ENCODE measurements around the gene MMS19.
"Not testable (repeated sequence)": the region's sequence is repeated elsewhere in the genome, so short reads cannot be mapped to it uniquely, and the experiment has no call there.

Gene MMS19

DNA sequence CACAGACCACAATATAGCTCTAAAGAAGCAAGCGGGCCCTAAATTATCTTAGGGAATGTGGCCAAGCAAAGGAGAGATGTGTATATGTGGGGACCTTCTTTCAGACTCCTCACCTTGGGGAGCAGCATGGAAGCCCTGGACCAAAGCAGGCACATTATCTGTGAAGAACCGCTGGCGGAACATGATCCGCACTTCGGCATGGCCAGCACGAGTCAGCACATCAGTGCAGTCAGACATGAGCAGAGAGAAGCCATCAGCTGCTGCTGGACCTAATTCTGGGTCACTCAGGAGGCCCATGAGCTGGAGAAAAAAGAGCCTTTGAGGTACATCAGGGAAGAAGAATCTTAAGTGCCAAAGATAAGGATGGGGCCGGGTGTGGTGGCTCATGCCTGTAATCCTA lies 38.3 kb downstream of the MMS19 start:
- no peak for DNase-seq

DNA sequence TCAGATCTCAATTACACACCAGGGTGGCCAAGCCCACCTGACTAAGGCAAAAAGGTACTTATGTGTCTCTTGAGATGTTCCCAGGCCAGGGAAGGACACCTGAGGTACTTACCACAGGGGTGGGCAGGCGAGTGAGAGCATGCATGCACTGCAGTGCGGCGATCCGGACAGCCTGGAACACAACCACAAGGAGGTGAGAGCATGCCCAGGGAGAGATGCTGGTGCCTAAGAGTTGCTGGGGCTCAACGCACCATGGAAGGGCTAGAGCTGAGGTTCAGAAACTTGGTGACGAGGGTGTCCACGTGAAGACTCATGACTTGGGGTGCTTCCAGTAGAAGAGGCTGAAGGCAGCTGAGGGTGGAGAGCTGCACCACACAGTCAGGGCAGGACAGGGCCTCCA lies 39.1 kb downstream of the MMS19 start:
- no peak for DNase-seq

DNA sequence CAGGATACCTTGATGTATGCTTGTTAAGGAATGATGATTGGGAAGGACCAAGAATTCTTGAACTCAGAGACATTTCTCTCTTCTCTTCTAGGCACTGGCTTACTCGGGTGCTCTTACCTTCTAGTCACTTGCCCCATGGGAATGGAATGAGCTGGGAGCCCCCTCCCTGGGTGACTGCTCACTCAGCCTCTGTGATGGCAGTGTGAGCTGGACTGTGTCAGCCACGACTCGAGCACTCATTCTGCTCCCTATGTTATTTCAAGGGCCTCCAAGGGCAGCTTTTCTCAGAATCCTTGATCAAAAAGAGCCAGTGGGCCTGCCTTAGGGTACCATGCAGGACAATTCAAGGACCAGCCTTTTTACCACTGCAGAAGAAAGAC lies 41.5 kb downstream of the MMS19 start:
- no peak for DNase-seq

DNA sequence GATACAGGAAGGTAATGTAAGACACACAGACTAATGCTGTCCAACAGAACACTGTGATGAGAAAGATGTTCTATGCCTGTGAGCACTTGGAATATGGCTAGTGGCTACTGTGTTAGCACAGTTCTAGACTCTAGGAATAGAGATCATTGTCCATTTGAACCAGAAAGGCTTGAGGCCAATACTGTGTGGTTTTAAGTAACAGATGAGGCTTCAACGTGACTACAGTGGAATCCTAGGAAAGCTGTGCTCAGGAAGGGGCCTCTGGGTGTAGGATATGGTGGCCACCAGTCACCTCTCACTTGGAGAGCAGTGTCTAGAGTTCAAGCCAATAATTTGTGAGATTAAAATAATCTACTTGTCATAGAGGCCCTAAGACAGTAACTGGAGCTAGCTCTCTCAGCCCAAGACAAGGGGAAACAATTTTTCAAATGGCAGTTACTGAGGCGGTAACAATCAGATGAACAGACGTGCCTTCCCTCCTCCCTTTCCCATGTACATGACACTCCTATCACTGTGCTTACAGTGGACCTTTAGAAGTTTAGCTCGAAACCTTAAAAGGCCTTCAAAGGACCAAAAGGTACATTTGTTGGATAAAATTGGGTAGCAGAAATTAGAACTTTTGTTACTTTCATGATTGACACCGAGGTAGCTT lies 42.1 kb downstream of the MMS19 start:
- no peak for DNase-seq

DNA sequence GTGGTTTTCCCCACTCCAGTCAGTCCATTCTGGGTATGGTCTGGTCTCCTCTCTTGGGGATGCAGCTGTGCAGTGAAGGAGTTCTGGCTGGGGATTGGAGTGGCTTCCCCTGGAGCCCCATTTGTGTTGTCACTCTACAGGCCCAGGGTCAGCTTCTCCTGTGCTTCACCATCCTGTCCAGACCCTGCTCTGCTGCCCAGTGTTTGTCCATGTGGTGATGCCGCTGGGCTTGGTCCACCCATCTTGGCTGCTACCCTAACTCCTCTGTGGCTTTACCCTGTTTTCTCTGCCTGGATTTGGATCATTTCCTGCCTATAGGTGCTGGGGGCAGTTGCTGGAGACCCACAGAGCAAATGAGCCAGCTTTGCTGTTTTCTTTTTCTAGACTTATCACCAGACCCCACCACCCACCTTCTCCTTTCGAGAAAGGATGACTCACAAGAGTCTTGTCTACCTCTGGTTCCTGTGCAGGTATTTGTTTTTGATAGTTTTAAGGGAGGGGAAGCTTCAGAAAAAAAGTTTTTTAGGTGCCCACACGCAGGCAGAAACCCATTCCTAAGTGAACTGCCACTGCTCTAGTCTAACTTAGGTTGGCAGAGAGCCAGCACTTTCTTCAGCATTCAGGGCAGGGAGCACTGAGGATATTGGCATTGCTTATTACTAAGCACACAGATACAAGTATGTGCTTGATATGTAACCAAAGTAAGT lies 43.7 kb downstream of the MMS19 start:
- no peak for DNase-seq

DNA sequence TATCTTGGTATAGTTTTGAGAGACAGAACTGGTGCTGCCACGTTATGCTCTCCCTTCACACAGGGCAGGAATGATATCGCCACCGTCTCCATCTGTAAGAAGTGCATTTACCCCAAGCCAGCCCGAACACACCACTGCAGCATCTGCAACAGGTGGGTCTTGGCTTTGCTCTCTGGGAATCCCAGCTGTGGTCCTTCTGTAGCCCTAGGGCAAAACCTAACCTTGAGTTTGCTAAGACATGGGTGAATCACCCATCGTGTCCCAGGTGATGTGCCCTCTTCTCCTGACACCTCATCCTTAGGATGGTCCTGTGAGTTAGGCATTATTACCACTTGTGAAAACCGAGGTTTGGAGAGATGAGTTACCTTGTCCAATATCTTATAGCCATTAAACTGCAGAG lies 45.9 kb downstream of the MMS19 start:
- DNase-seq: no peak

DNA sequence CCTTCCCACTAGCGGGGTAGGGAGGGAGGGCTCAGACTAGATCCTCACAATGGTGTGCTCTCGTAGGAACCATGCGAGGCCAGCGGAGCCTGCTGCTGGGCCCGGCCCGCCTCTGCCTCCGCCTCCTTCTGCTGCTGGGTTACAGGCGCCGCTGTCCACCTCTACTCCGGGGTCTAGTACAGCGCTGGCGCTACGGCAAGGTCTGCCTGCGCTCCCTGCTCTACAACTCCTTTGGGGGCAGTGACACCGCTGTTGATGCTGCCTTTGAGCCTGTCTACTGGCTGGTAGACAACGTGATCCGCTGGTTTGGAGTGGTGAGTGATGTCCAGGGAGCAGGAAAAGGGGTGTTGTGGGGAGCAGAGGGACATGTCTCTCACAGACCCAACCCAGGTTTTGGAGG lies 46.6 kb downstream of the MMS19 start:
- no peak for DNase-seq

DNA sequence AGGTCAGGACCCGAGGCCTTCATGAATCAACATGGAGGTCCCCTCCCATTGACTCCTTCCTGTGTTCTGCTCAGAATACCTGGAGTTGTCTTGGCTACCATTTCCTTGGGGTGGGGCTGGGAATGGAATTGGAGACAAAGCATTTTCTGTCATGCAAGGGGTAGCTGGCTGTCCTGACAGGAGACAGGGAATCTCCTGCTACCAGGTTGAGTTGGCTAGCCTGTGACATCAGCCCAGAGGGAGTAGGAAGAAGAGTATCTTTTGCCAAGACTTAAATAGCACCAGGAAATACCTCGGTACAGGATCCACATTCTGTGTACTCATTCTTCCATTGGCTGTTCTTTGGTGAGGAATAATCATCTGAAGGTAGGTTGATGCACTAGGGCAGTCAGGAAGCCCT lies 47.4 kb downstream of the MMS19 start:
- DNase-seq: no peak

DNA sequence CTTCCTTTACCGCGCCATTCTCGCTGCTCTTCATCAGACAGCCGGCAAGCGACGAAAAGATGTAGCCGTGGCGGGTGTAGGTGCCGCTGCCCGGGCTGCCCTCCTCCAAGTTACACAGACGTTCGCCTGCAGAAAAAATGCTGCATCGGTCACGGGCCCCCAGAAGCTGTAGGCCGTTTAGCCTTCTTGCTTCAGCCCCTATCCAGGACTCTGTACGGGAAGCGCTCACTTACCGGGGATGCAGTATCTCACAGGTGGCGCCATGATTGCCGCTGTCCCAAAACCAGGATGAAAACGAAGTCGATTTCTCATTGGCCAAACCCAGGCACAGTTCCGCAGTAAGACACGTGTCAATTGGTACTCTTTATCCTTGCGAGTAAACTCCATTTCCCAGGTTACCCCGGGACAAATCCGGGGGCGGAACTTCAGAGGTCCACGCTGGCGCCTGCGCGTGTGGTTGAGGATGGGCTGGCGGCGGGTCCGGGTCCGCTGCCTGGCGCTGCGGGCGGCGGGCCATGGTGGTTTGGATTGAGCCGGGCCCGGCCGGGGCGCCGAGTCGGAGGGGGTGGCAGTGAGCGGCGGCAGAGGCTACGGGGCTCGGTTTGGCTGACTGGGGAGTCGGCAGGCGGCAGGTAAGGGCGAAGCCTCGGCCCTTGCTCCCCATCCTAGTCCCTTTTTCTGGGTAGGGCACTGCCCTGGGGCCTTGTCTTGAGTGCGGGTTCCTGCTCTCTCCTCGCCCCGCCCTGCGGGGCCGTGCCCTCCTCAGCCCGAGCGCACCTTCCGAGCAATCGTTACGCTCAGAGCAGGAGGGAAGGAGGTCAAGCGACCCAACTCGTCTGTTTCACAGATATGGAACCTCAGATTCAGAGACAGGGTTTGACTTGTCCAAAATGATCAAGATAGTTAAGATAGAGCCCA lies 52.2 kb downstream of the MMS19 start, which contains the start of the genes EXOSC1 and ZDHHC16:
EXOSC1 (minus strand) TSS at position 285 of the 918 bp plus-strand sequence; CDS start at position 264, 21 bp downstream.
ZDHHC16 (plus strand) TSS at position 454 of the 918 bp plus-strand sequence. CDS start 5,501 bp downstream, outside the sequence.
- peak; percentile 91 for DNase-seq

DNA sequence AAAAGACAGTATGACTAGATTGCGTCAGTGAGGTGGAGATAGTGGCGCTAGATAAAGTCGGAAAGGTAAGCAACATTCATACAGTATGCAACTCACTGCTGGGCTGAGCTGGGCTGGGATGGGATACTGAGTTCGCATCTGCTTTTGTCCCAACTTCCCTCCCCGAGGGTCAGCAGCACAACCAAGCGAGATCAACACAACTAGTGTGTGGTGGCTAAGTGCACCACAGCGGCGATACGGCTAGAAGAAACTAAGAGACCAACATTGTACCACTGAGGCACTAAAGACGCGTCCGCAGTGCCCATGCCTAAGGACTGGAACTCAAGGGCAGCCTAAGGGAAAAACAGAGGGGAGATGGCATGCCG lies 52.9 kb downstream of the MMS19 start:
- no peak for DNase-seq

DNA sequence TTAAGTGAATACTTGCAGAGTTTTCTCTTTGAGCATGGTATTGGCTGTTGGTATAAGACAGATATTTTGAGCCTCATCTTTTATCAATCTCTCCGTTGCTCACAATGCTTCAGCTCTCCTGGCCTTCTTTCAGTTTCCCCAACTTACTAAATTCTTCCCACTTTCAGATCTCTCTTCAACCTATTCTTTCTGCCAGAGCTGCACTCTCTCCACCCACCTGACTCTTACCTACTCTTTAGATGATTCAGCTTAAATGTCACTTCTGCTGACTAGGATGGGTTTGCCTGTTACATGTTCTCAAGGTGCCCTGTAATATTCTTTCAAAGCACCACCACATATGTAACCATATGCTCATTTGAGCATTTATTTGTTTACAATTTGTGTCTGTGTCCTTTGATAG lies 54.0 kb downstream of the MMS19 start:
- DNase-seq: no peak

DNA sequence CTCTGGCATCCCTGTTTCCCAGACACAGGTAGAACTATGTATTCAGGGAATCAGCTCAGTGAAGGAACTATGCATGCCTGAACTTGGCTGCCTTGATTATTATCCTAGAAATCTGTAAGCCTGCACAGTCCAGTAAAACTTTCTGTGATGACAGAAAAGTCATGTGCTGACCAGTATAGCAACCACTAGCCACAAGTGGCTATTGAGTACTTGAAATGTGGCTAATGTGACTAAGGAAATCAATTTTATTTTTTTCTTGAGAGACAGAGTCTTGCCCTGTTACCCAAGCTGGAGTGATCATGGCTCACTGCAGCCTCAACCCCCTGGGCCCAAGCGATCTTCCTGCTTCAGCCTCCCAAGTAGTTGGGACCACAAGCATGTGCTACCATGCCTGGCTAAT lies 55.9 kb downstream of the MMS19 start:
- DNase-seq: no peak

DNA sequence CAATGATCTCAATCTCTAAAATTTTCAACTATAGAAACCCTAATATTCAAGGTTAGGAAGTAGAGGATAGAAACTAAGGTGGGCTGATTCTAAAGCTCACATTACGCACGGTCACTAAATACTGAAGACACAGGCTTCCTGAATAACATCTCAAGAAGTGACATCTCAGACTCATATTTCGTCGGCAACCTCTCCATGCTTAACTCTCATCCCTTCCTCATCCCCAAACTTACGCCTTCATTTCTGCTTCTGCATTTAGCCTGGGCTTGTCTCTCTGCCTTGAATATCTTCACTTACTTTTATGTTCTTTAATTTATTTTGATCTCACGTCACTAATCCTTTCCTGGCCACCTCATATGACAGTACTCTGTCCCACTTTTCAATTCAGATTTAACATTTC lies 63.0 kb downstream of the MMS19 start:
- DNase-seq: no peak

DNA sequence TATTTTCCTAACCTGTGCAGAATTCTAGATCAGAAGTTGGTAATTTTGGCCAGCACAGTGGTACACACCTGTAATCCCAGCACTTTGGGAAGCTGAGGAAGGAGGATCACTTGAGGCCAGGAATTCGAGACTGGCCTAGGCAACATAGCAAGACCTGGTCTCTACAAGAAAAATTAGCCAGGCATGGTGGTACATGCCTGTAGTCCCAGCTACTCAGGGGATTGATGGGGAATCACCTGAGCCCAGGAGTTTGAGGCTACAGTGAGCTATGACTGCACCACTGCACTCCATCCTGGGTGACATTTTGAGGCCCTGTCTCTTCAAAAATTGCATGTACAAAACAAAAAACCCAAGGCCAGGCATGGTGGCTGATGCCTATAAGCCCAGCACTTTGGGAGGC lies 63.7 kb downstream of the MMS19 start:
- DNase-seq: no peak

DNA sequence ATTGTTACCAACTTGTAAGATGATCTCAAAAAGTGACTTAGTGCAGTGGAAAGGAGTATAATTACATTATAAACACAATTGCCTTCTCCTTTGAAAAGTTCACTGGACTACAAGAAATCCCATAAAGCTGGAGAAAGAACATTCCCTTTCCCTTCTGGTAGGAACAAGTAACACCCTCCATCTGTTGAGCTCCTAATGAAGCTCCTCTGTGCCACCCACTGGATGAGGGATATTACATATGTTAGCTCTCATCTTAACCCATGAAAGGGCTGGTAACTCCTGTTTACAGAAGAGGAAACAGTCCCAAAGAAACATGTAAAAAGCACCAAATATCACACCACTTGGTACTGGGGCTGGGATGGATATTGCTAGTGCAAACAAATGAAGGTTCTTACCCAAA lies 64.2 kb downstream of the MMS19 start:
- DNase-seq: peak; percentile 10

DNA sequence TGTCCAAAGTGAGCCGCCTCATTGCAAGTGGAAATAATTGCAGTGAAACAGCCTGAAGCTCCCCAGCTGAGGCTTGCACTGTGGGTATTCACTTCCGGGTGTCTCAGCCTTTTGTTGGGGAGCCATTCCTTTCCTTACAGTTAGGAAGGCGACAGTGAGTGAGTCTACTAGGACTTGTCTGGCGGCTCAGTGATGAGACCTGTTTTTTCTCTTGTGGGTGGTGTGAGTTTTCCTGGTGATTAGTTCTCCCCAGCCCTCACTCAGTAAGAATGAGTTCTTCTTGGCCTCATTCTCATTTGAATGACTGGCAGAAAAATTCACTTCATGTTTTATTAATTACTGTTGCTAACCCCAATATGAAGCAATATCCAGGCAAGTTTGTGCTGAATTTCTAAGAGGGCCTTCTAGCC lies 69.6 kb downstream of the MMS19 start:
- no peak for DNase-seq

DNA sequence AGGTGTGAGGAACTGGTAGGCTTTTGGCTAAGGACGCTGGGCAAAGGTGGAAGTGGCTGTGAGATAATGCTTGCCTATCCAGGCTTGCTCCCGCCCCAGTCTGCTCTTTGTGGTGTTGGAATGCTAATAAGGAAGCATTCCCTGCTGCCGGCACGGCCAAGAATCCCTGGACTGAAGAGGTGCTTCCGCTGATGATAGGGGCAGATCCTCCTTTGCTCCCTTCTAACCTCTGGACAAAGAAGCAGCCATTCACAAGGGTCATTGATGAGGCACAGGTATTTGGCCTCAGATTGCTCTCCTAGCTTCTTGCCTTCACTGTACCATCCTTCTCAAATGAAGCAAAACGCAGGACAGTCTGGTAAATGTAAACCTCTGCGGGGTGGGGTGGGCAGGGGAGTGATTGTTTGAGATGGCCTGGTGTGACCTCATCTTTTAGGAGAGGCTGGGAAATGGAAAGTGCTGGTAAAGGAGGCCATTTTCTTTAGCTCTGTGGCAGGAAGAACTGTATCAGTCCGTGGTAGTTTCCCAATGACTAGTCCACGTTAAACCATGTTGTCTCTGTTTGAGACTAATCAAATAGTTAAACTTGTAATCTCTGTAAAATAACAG lies 70.5 kb downstream of the MMS19 start:
- DNase-seq: no peak

DNA sequence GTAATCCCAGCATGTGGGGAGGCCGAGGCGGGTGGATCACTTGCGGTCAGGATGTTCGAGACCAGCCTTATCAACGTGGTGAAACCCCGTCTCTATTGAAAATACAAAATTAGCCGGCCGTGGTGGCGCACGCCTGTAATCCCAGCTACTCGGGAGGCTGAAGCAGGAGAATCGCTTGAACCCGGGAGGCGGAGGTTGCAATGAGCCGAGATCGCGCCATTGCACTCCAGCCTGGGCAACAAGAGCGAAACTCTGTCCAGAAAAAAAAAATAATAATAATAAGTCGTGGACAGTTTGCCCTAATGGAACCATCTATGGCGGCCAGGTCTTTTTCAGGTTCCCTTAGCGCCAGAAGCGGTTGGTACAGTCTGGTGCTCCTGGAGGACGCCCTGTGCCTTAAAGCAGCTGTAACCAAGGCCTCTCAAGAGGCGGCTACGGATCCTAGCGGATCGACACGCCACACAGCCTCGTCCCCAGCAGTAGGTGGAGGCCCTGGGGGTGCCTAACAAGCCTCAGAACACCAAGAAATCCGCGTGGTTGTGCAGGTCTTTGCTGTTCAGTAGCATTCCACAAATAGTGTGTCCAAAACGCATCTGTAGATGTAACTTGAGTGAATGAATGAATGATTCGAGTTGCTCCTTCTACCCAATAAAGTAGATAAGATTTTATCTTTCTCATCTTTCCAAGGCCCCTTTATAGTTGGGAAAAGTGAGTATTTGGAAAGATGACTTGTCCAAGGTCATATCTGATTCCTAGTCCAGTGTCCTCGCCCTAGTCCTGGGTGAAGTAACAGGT lies 71.2 kb downstream of the MMS19 start:
- DNase-seq: no peak

DNA sequence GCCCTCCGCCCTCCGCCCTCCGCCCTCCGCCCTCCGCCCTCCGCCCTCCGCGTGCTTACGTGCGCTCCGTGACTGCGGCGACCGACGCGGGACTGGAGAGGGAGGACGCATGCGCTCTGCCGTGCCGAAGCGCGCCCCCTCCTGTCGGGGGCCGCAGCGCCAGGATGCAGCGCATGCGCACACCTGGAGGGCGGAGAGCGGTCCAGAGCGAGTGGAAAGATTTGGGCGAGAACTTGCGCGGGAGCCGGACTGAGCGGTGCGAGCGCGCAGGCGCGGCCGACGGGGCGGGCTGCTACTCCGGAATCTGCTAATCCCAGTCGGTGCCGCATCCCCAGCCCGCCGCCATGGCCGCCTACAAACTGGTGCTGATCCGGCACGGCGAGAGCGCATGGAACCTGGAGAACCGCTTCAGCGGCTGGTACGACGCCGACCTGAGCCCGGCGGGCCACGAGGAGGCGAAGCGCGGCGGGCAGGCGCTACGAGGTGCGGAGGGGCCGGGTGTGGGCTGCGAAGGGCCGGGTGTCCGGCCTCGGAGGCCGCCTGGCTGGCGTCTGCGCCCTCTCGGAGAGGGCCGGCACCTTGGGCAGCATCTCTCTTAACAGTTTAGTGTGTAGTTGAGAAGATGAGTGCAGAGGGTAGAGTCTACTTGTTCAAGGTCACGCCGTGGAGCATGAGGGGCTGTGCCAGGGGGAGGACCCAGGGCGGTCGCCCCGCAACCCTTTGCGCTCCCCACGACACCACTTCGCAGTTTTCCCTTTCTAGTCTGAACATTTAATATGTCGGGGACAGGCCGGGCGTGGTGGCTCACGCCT lies 72.1 kb downstream of the MMS19 start, which contains the start of gene PGAM1:
PGAM1 (plus strand) TSS at position 228 of the 812 bp plus-strand sequence; CDS start at position 345, 117 bp downstream.
- peak; percentile 89 for DNase-seq

DNA sequence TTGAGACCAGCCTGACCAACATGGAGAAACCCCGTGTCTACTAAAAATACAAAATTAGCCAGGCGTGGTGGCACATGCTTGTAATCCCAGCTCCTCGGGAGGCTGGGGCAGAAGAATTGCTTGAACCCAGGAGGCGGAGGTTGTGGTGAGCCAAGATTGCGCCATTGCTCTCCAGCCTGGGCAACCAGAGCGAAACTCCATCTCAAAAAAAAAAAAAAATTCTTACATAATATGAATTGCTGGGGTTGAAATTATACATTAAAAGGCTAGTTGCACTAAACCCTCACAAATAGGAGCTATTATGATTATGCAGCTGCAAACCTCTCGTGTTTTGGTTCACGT lies 74.5 kb downstream of the MMS19 start:
- not testable (repeated sequence) for DNase-seq

DNA sequence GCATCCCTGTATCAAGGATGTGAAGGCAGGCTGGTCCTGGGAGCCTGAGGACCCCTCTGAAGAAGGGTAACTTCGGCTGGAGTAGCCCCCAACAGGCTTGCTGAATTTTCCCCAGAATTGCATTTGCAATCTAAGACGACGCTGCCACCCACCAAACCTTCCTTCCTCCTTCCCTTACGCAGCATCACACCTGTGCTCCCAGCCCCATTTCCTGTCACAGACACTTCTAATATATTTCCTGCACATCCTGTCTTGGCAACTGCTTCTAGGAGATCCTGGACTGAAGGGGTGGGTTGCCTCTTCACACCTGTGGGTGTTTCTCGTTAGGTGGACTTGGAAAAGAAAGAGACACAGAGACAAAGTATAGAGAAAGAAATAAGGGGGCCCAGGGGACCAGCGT lies 81.7 kb downstream of the MMS19 start:
- no peak for DNase-seq

Measured in NCI-H2171 treated with DMSO at 0.1 percent for 48 hours (cell line).